ENCODE data around the gene HOXB4.

Gene HOXB4

DNA sequence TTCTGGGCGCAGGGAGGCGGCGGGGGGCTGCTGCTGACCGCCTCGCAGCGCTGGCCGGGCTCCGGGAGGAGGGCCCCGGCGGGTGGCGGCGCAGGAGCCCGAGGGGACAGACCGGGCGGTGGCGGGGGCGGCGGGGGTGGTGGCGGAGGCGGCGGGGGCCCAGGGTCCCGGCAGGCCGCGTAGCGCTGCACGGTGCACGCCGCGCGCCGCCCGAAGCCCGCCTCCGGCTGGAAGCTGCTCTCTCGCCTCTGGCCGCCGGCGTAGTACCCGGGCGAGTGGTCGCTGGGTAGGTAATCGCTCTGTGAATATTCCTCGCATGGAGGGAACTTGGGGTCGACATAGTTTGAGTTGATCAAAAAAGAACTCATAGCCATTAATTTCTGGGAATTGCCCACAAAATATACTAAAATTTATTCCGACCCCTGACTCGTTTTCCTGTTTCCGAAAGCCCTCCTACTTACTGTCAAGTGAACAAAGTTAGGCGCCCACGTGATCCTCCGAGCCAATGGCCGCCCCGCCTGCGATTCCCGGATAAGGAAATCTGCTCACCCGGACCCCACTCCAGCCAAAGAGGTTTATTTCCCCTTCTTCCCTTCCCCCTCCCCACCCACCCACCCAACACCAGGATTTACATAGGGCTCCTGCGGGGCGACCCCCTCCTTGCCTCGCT lies at the start of gene HOXB4:
Gene HOXB4, minus strand, starts transcription at position 405 of the 670 bp plus-strand sequence. Its CDS starts 31 bp downstream, at position 374.
- peak in 1 of 2 donors; percentile 42 for DNase-seq (ENCODE audit: low read depth in 2 of 2)

DNA sequence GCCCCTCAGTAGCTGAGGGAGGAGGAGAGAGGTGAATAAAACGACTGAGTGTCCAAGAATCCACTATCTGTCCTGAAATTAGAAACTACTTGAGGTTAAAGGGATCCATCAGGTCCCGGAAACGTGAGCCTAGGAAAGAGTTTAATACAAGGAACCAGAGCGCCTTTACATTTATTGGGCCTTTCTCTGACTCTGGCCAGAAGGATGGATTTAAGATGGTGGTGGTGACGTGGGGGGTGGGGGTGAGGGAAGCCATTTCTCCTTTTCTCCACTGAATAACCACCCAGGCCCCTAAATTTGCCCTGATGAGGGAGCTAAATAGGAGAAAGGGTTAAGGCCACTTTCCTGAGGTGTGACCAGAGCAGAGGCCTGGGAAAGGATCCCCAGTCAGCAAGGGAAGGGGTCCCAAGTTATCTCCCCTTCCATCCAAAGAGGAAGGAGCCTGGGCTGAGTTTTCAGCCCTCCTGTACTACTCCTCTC lies 49.0 kb upstream of the HOXB4 start:
- no peak for DNase-seq (ENCODE audit: low read depth in 2 of 2)

DNA sequence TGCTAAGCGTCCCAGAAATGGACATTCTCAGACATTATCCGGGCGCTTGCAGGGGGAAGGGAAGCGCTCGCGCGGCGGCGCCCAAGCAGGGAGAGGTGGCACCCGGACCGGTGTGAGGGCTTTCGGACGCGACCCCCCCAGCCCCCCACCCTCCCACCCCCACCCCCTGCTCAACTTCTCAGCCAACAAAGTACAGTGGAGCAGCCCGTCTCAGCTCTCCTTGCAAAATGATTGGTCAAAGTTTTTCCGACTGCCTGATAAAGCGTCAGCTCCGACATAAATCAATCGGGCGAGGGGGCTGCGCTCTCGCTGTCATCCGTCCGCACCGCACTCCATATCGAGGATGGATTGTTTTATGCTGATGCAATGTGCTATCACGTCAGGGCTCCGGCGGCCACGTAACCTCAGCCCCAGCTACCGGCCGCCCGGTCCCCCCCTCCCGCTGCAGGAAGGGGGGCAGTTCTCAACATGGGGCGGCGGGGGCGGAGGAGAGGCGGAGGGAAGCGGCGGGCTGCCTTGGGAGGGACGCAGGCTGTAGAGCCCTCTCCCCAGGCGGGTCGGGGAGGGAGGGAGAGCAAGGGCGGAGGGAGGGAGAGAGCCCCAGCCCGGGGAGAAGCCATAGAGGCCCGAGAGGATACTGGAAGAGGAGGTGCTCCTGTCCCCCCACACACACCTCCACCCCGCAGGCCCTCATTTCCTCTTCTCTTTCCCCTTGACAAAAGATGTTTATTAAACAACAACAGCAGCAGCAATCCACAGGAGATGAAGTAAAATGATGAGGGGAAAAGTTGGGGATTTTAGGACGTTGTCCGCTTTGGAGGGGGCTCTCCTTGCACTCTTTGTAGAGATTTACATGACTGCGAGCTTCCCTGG lies 48.3 kb upstream of the HOXB4 start, which contains the start of gene HOXB9:
Gene HOXB9, minus strand, starts transcription at position 114 of the 873 bp plus-strand sequence. Its CDS starts 89 bp downstream, at position 25.
- DNase-seq (ENCODE audit: low read depth in 2 of 2): no peak

DNA sequence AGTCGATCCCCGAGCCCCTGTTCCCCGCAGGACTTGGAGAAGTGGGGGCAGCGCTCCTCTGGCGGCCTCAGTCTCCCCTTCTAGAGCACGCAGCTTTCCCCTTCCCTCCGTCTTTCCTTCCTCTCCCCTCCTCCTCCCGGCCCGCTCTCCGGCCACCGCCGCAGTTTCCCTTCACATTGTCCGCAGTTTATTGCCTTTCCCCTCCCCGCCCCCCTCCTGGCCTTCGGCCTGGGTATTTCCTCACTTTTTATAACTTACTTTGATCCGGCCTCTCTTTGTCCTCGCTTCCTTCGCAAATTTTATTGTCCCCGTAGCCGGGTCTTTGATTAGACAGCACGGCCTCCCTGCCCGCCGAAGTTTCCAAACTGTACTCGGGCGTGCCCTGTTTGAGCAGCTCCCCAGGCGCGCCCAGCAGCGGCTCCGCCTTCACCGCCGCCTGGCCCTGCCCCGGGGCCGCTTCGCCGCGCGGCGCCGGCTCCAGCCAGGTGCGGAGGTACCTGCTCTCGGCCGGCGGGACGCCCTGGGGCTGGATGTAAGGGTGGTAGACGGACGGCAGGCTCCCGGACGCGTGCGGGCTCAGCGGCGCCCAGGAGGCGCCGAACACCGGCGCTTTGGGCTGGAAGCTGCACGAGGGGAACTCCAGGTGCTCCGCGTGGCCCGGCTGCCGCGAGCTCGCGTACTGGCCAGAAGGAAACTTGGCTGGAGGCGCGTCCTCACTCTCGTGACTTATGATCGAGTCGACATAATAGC lies 47.5 kb upstream of the HOXB4 start:
- DNase-seq (ENCODE audit: low read depth in 2 of 2): no peak

DNA sequence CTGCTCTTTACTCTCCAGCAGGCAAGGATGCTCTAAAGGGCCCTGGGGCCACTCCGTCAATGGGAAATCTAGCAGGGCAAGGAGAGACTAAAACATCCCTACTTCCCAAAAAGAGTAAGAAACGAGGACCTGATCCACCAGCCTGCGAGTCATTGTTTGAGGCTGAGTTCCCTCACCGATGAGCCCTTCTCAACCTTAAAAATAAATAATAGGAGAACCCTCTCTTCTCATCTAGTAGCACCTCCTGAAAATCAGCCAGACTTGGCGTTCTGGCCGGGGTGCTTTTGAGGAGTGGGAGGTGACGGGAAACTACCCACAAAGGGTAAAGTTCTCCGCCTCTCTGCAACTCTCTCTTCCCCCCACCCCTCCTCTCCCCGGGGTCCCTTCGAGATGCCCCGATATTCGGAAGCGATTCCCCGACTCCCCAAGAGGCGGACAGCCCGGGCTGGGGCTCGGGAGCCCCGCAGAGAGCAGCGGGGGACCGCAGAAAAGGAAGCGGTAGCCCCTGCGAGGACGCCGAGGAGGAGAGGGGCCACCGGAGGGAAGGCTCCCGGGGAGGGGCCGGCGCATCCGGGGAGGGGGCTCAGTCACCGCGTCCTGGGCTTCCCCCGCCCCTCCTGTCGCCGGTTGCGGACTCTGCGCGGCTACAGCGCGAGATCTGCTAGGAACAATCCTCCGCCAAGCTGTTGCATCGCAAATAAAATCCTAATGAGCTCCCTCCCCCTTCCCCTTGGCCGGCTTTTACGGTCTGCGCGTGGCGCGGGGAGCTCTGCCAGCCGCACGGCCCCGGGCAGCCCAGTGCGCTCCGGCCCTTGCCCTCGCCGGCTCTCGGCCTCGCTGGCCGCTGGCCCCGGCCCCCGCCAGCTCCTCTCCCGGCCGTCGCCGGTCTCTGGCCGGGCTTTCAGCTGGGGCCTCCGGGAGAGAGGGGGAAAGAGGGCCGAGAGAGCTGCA lies 46.7 kb upstream of the HOXB4 start:
- no peak for DNase-seq (ENCODE audit: low read depth in 2 of 2)

DNA sequence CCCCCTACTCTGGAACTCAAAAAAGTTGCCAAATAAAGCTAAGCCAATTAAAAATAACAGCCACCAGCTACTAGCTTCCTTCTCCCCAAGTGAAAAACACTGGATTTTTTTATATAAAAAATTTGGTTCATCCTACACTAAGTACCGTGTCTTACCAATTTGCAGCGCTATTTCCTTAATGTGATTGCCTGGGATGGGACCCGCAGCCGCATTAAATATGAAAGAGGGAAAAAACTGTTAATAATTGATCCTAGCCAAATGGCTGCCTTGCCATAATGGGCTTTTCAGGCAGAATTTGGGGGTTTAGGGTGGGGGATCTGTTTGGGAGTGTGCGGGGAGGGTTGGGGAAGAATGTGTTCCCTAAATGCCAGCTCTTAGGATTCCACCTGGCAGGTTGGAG lies 46.0 kb upstream of the HOXB4 start:
- DNase-seq (ENCODE audit: low read depth in 2 of 2): no peak

DNA sequence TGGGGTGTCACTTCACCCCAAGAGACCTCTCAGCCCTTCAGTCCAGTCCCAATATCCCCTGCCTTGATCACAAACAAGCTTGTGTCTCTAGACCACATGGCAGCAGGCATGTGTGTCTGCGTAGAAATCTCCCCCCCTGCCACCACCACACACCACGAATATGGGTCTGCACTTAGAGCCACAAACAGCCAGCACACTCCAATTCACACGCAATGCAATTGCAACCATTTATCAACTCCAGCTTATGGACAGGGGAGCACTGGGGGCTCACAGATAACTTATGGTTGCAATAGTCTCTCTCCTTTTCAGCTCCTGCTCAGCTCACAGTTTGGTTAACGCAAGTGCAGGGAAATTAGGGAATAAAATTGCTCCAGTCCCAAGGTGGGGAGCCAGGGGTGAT lies 45.4 kb upstream of the HOXB4 start:
- no peak for DNase-seq (ENCODE audit: low read depth in 2 of 2)

DNA sequence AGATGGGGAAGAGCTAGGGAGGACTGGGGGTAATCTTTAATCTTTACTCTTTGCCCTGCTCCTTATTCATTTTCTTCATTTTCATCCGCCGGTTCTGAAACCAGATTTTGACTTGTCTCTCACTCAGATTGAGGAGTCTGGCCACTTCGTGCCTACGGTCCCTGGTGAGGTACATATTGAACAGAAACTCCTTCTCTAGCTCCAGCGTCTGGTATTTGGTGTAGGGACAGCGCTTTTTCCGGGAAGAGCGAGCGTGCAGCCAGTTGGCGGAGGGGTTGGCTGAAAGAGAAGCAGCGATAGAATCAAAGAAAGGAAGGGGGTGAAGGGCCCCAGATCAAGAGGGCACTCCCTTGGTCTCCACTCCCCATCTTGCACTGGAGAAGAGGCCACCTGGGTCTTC lies 44.7 kb upstream of the HOXB4 start:
- no peak for DNase-seq (ENCODE audit: low read depth in 2 of 2)

DNA sequence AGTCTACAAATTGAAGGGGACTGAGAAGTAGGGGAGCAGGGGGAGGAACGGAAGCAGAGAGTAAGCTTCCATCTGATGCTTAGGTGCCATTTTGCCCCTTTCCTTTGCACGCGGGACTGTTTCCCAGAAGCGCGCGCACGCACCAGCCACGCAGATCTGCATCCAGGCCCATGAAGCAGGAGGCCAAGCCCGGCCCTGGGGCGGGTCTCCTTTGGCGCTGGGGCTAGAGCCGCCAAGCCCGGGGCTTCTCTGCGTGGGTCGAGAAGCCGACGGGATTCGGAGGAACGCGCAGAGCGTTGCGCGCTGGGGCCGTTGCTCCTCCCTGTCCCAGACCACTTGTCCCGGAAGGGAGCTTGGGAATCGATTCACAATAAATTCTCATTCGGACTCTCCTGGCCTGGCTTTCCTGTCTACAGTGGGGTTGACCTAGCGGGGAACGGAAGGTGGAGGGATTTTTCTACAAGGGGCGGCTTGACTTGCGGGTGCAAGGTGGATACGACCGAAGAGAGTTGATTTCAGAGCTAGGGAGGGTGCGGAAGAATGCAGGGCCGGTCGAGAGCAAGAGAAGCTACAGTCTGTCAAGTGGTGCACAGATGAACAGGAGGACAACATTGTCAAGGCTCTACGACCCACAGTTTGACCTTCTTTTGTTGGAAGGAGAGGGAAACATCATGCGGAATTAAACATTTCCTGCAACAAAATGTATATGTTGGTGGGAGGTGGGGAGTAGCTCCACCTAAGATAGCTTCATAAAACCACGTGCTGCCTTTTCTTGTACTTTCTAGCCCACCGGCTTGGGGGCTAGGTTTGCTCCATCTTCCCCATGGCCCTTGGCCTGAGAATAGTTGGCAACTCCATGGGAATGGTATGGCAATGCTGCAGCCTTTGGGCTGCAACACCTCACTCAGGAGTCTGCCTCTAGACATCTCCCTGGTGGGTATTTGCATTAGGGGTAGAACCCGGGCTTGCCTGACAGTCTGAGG lies 43.6 kb upstream of the HOXB4 start:
- no peak for DNase-seq (ENCODE audit: low read depth in 2 of 2)

DNA sequence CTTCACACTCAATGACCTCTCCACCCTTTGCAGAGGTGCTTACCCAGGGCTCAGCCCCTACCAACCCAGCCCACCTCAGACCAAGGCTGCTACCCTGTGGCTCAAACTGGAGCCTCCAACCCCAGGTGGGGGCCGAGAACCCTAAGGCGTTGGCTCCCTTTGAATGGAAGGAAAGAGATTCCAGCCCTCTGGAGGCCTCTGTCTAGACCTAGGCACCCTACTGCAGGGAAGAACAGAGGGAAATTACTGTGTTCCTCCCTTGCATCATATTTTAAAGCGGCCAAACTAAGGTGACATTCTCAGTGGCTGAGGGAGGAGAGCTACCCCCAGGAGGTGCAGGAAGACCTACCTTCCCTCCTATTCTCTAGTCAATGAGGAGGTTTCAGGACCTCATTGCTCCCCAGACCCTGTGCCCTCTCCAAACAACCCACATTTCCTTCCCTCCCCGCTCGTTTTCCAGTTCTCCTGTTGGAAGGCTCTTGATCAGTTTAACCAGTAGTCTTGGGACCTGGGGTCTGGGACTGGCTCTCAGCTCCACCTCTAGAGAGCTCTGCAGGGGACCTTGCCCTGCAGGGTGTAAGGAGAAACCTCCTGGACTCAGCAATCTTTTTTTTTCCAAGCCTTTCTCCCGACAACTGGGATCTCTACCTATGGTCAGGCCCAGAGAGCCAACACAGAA lies 42.5 kb upstream of the HOXB4 start:
- no peak for DNase-seq (ENCODE audit: low read depth in 2 of 2)

DNA sequence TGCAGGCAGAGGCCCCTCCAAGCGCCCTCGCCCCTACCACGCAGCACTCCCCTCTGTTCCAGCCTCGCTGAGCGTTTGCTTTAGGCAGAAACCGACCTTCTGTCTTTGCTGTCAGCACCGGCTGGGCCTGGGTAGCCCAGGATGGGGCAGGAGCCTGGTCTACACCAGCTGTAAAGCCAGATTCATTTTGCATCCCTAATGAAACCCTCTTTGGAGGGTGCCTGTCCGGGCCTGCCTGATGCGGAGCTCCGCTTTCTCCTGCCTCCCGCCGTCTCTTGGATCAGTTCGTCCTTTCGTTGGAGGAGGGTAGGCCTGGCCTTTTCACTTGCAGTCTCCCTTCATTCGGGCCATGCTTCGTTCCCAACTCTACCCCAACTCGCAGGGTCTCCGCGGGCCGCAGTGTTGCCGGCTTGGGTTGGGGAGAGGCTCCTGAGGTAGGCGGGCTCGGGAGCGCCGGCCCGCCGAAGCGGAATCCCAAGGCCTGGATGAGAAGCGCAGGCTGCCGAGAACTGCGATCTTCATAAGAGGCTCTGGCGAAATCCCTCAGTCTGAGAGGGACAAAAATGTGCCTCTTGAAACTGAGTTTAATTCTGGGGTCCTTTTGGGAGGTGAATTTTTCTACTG lies 41.8 kb upstream of the HOXB4 start:
- no peak for DNase-seq (ENCODE audit: low read depth in 2 of 2)

DNA sequence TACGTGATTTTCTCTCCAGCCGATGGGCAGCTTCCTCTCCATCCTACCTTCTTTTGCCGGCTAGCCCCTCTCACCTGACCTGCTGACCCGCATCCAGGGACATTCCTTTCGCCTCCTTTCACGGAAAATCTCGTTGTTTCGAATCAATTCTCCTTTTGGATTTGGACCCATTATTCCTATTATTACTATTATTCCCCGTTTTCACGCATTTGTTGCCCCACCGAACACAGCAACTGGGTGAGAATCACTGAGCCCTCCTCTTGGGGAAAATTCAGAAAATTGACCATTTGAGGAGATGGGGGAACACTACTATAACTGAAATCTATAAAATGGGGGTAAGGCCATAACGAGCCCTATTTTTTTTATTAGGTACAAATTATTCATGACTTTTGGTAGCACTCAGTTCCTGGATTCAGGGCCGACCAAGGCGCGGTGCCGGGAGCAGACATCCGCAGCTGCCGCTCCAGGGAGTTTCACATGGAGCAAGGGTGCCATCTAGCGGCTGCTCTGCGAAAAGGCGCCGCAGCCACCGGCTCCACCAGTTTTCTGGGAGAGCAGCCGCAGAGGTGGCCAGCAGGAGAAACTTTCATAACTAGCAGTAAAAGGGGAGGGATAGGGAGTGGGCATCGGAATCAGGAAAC lies 40.2 kb upstream of the HOXB4 start:
- DNase-seq (ENCODE audit: low read depth in 2 of 2): peak; percentile 38 to 69

DNA sequence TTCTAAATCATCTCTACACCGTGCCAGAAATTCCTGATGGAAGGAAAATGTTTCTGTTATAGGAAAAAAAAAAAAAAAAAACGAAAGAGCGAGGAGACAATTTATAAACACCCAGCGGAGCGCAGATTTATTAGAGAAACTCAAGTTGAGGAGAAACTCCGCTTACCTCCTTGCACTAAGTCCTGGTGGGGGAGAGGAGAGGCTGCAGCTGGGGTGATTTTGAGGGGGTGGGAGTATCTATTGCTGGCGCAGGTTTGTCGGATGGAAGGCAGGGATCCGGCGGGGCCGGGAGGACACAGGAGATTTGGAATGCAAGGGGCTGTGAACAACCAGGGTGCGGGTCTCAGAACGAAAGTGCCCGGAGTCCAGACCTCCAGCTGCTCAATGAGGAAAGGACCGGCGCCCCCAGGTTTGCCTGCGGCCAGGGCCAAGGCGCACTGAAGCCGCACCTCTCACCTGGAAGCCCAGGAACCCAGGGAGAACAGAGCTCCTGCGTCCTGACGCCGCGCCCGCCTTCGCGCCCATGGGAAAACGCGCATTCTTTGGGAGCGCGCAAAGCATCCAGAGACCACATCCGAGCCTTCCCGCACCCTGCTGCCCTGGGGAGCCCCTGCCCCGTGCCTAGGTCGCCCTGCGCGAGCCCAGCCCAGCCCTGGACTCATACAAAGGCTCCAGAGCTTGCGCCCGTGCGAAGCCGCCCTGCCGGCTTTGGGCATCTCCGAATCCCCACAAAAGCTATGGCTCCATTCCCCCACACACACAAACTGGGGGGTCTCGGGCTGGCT lies 39.5 kb upstream of the HOXB4 start:
- no peak for DNase-seq (ENCODE audit: low read depth in 2 of 2)

DNA sequence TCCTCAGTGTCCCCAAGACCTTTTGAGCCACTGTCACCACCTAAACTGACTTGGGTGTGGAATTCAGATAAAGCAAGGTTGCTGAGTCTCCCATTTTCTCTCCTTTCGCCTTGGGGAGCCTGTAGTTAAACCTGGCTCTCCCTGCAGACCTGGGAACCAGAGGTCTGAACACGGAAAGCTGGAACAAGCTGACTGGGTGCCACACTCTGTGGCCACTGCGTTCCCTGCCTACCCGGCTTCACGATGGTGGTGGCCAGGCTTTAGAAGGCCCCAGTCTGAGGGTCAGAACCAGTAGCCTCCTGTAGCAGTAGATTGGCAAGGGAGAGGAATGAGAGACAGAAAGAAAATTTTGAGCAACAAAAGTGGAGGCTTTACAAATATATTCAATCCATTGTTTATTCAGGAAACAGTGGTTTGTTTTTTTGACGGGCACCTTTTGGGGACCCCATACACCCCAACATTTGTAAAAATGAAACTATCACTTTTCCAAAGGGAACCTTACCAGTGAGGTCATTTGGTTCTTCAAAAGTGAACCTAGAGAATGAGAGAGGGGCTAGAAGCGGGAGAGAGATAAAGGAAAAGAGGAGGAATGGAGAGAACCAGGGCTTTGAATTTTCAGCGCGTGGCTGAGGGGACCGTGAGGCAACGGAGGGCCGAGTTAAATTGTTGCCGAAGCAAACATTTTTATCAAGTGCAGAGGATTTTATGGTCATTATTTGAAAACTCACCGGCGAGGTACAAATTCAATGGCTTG lies 38.7 kb upstream of the HOXB4 start:
- no peak for DNase-seq (ENCODE audit: low read depth in 2 of 2)

DNA sequence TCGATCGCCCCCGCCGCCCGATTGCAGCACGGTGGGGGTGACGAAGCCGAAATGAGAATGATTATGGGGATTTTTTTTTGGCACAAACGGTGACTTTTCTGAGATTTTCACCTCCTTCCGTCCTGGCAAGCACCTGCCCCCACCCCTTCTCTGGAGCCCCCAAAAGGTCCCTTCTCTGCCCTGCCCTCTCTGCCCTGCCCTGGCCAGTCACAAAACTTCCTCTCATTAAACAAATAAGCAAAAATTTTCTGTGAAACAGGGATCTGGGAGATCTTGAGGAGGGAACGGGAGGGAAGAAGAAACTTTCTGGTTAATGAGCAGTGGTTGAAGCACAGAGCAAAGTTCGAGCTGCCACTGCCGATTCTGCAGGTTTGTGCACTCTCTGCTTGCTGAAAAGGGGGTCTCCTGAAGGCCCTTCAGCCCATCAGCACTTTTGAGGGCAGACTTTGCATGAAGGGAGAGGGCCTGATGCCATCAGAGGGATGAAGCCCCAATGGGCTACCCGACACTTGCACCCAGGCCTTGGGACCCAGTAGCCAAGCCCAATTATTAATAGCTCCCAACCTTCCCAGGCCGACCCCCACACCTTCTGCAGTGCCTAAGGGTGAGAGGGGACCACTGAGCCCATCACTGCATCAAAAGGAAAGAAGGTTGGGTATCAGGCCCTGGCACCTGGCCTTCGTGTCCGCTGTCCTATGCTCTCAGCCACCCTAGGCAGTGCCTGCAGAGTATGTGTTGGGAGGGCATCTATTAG lies 38.0 kb upstream of the HOXB4 start:
- DNase-seq (ENCODE audit: low read depth in 2 of 2): no peak

All from stimulated activated CD4-positive, alpha-beta T cell treated with anti-CD3 and anti-CD28 coated beads, Interleukin-1b, Interleukin-23, amount 100 ng/mL, for 1 hour (primary cell).